ENCODE results near the gene IGDCC3. TPM values are rescaled to one million over a fixed set of nuclear protein-coding genes. Genes with fewer than 3 reads are reported as not detected.

The IGDCC3 gene
- total RNA-seq, 1 donor, result not detected

- TF ChIP-seq CTCF (IDR thresholded peaks at IDR 0.05; ENCODE audit: insufficient read depth, low read length), result no peak
- DNase-seq (ENCODE audit: low read depth), result no peak
- H3K4me3 ChIP-seq (ENCODE audit: low read depth, low read length), result no peak overlapping the region
Observed at GRCh38 chr15:65329984-65330735, 47.6 kb downstream of the IGDCC3 start.

- no peak for DNase-seq (ENCODE audit: low read depth)
- TF ChIP-seq CTCF (IDR thresholded peaks at IDR 0.05; ENCODE audit: insufficient read depth, low read length), result no peak
- no peak overlapping the region for H3K4me3 ChIP-seq (ENCODE audit: low read depth, low read length)
Observed at GRCh38 chr15:65329288-65329983, 48.4 kb downstream of the IGDCC3 start.

- TF ChIP-seq CTCF (IDR thresholded peaks at IDR 0.05; ENCODE audit: insufficient read depth, low read length), result no peak
- no peak overlapping the region for H3K4me3 ChIP-seq (ENCODE audit: low read depth, low read length)
- no peak for DNase-seq (ENCODE audit: low read depth)
Observed at GRCh38 chr15:65328506-65329287, 49.1 kb downstream of the IGDCC3 start.

- H3K4me3 ChIP-seq (ENCODE audit: low read depth, low read length), result no peak overlapping the region
- TF ChIP-seq CTCF (IDR thresholded peaks at IDR 0.05; ENCODE audit: insufficient read depth, low read length), result no peak
- no peak for DNase-seq (ENCODE audit: low read depth)
Observed at GRCh38 chr15:65327651-65328393, 50.0 kb downstream of the IGDCC3 start.

- no peak for DNase-seq (ENCODE audit: low read depth)
- H3K4me3 ChIP-seq (ENCODE audit: low read depth, low read length), result no peak overlapping the region
- TF ChIP-seq CTCF (IDR thresholded peaks at IDR 0.05; ENCODE audit: insufficient read depth, low read length), result no peak
Observed at GRCh38 chr15:65326818-65327217, 51.0 kb downstream of the IGDCC3 start.

- H3K4me3 ChIP-seq (ENCODE audit: low read depth, low read length), result no peak overlapping the region
- no peak for TF ChIP-seq CTCF (IDR thresholded peaks at IDR 0.05; ENCODE audit: insufficient read depth, low read length)
- no peak for DNase-seq (ENCODE audit: low read depth)
Observed at GRCh38 chr15:65326117-65326526, 51.7 kb downstream of the IGDCC3 start.
